ENCODE results near the gene CDC42BPB.
"Not testable (repeated sequence)": the region's sequence is repeated elsewhere in the genome, so short reads cannot be mapped to it uniquely, and the experiment has no call there.

The CDC42BPB gene

DNA sequence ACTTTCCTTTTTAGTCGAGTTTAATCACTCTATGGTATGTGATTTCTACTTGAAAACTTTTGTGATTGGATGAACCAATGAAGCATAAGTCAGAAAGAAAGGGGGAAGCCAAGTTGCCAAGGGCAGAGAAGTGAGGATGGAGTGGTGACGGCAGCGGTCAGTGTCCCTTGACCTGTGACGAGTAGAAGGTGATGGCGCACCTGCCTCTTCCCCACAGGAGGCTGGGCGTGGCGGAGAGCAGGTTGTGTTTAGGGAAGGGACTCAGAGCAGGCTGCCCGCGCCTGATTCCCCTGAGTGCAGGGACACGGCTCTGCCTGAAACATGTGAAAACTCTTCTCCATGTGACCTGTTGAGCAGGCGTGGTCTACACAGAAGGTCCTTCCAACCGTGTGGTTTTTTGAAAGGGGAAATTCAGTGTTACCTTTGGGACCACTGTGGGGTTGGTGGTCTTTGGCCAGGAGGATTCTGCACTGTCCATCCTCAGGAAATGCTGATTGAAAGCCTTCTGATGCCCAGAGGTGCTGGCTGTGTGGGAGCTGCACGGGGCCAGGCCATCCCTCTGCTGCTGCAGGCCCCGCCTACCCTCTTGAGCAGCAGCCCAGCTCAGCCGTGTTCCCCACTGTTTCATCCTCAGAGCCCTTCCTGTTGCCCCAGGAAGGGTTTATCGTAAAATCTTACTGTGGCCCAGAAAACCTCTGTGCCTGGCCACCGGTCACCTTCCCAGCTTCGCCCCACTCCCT lies 158.4 kb downstream of the CDC42BPB start:
- DNase-seq (ENCODE audit: low spot score), result no peak

DNA sequence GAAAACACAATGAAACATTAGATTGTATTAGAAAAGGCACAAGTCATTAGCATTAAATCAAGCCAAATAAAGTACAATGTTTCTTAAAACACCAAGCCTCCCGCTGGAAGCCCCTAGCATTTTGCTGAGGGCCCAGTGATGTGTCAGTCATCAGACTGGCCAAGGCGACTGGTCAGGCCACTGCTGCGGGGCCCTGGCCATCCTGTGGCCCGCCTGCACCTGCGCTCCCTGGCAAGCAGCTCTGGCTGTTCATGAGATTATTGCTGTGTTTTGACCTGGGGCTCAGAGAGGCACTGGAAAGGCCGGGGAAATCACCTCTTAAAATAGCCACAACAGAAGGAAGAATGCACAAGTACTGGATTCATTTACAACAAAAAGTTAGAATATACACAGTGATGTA lies 159.1 kb downstream of the CDC42BPB start:
- no peak for DNase-seq (ENCODE audit: low spot score)

DNA sequence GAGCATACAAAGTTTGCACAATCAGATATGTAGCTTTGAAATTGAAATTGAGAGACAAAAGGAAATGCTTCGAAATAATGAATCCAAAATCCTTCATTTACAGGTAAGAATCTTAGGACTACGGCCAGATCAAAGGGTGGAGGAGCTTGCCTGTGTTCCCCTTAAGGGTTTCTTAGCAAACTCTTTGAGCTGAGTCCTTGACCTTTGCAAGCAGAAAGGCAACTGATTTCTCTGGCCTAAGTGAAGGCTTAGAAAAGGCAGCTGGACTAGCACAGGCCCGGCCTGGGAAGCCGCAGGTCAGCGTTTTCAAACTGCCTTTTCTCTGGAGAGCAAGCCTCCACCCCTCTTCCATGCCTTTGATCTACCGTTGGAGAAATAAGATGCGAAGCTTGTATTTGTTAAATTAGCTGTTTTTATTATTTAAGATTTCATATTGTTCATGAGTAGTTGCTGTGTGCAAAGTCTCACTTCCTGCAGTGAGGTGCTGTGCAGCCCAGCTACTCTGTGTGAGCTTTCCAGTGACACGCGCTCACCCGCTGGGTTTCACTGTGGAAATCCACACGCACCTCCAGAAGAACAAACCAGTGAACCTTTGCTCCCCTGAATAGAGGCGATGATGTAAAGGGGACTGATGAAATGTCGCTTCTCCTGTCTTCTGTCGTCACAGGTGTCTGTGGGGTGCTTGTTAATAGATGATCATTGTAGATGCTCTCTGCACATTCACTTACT lies 159.9 kb downstream of the CDC42BPB start:
- DNase-seq (ENCODE audit: low spot score), result no peak

DNA sequence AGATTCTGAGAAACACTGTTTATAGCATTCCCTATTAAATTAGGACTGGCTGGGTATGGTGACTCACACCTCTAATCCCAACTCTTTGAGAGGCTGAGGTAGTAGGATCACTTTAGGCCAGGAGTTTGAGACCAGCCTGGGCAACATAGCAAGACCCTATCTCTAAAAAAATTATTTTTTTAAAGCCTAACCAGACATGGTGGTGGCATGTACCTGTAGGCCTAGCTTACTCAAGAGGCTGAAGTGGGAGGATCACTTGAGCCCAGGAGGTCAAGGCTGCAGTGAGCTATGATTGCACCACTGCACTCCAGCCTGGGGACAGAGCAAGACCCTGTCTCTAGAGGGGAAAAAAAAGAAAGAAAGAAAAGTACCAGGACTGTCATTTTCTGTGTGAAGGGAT lies 160.6 kb downstream of the CDC42BPB start:
- not testable (repeated sequence) for DNase-seq (ENCODE audit: low spot score)

DNA sequence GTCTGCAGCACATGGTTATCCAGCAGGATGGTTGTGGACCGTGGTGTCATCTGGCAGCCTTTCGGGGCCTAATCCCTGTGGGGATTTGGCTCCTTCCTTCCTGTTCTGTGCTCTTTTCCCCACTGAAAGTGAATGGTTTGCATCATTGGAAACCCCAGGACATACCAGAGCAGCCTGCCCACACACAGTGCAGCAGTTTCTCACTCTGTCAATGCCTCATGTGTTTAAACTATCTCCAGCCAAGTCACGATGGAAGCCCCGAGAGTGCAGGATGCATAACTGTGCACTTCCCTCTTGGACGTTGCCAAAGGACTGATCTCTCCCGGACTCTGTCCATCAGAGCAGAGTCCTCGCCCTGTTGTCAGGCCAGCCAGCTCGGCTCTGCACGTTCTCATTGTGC lies 163.9 kb downstream of the CDC42BPB start:
- no peak for DNase-seq (ENCODE audit: low spot score)

DNA sequence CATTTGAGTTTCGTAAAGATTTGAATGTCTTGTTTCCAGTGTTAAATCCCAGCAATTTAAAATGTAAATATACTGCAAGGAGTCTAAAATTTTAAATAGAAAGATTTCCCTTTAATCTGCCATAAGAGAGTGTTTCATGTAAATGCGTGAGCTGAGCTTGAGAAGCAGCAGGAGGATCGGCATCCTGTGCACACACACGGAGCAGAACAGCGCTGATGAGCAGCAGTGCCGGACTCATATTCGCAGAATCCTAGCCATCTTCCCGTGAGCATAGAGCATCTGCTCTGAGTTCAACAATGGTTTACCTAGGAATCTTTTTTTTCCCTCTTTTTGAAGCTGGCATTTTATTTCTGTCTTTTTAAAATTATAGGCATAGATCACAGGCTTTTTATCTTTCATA lies 164.7 kb downstream of the CDC42BPB start:
- DNase-seq (ENCODE audit: low spot score), result no peak

DNA sequence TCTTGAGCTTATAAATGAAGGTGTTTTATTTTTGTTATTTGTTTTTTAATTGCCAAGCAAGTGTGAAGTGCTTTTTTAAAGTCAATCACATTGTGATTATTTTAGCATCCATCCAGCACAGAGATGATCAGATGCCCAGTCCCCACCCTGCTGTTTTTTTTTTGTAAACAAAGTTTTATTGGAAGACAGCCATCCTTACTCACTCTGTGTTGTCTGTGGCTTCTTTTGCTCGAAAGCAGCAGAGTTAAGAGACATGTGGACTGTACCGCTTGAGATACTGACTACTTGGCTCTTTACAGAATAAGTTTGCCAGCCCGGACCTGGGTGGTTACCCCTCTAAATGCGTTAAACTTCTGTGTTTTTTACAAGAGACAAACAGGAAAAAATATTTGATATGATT lies 165.8 kb downstream of the CDC42BPB start:
- DNase-seq (ENCODE audit: low spot score), result no peak

DNA sequence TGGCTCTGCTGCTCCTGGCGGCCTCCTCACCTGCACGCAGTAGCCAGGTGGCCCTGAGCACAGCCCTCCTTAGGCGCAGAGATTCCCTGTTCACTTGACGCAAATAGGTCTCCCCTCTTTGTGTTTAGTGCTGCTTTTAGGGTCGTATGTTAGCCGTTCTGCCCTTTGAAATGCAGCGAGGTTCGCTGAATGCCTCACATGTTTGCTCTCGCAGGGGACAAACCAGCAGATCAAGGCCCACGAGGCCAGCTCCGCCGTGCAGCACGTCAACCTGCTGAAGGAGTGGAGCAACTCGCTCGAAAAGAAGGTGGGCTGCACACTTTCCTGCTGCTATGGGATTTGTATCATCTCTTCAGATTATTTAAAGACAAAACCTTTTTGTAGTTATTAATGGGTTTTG lies 166.2 kb downstream of the CDC42BPB start:
- no peak for DNase-seq (ENCODE audit: low spot score)

DNA sequence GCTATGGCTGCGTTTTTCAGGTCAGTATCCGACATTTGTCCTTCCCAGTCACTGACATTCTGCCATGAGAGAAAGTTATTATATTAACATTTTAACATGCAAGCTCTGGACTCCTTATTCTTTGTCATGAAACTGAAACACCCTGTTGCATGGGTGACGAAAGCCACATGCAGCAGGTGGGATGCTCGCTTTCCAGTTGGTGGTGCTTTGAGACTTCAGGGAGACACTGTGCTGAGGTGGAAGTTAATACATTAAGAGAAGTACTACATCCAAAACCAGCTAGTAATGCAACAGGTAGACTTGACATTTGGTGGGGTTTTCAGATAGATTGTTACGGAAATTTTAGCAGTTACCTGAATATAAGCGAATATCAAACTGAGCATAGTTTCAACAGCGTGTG lies 167.7 kb downstream of the CDC42BPB start:
- no peak for DNase-seq (ENCODE audit: low spot score)

DNA sequence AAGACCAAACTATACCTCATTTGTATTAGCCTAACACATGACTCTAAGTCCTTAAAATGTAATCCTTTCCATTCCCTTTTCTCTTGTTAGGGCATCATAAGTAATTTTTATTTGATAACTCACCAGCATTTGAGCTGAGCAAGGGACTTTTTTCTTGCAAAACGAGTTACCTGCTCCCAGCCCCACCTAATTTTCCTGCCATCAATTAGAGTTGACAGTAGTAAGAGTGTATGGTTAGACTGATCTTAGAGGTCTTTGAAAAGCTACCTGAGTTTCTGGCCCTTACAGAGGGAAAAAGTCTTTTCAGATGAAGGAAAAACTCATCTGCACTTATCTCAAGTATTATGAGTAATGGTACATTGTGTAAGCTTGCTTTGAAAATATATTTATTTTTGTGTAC lies 168.6 kb downstream of the CDC42BPB start:
- no peak for DNase-seq (ENCODE audit: low spot score)

DNA sequence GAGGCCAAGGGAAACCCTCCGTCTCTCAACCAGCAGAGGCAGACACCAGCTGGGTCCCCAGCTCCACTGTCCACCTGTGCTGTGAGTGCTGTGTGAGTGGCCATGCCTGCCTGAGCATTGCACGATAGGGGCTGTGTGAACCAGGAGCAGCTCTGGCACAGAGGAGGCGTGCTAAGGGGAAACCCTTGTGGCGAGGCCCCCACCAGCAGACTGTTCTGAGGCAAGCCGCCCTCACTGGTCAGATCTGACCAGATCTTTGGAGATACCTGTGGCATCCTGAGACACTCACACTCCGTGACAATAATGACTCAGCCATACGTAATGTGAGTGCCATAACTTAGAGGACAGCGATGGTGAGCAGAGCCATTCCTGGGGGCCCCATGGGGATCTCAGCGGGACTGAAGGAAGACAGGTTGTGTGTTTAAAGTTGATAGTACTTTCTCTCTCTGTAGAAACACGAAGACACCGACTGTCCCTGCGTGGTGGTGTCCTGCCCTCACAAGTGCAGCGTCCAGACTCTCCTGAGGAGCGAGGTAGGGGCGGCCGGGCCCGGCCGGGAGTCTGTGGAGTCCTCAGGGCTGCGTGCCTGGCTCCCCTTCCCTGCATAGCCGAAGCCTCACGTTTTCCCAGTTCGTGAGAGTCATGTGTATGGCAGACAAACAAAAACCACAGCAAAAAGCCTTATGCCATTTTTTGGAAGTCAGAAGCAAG lies 171.5 kb downstream of the CDC42BPB start:
- DNase-seq (ENCODE audit: low spot score), result no peak

DNA sequence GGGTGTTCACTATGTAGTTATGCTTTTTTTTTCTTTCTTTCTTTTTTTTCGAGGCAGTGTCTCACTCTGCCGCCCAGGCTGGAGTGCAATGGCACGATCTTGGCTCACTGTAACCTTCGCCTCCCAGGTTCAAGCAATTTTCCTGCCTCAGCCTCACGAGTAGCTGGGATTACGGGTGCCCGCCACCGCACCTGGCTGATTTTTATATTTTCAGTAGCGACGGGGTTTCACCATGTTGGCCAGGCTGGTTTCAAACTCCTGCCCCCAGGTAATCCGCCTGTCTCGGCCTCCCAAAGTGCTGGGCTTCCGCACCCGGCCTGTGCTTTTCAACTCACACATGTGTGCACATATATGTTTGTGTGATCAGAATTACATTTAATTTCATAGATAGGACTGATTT lies 173.8 kb downstream of the CDC42BPB start:
- DNase-seq (ENCODE audit: low spot score), result no peak

DNA sequence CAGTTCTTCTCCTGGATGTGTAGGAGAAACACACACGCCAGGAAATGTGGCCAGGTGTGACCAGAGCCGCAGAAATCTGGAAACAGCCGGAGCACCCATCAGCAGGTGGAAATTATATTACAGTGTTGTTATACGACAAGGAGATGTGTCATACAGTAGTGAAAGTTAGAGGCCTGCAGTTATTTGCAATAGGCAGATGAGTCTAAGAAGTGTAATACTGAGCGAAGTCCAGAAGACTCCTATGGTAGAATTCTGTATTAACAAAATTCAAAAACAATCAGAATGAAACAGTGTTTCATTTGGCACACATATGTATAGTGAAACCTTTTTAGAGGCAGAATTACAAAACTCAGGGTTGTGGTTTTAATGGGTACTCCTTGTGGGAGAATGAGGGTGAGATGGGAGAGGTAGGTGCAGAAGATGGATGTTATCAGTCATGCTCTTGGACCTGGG lies 174.2 kb downstream of the CDC42BPB start:
- no peak for DNase-seq (ENCODE audit: low spot score)

Data from D341Med (cell line).